Tibial artery (tissue), 4 donors: Measurements from ENCODE around the gene PDF.

ENCODE experiments used
- DNase-seq, 2 donors: peaks; one replicate each; pipeline ENCODE4 v3.0.0-alpha.2; 2019
- H3K27ac ChIP-seq, 2 donors: fragments of 200-600 bp; sonication (generic) in 1 of 2; 1 replicate in 1 of 2; 2 replicates in 1 of 2; pipeline ENCODE4 v1.5.1; 2018 to 2019; ENCODE audit warnings: mild to moderate bottlenecking in 1 of 2
- H3K27me3 ChIP-seq, 2 donors: fragments of 200-600 bp; sonication (generic) in 1 of 2; one replicate each; pipeline versions ENCODE4 v1.5.1 to v1.6.0; 2016 to 2019
- H3K36me3 ChIP-seq, 3 donors: fragments of 200-600 bp; sonication (generic) in 2 of 3; one replicate each; pipeline ENCODE4 v1.5.1; 2016 to 2019; ENCODE audit warnings: mild to moderate bottlenecking in 2 of 3
- H3K4me1 ChIP-seq, 4 donors: fragments of 200-600 bp; sonication (generic) in 2 of 4; 1 replicate in 3 of 4; 2 replicates in 1 of 4; pipeline ENCODE4 v1.5.1; 2016 to 2019
- H3K4me3 ChIP-seq, 2 donors: fragments of 200-600 bp; sonication (generic) in 1 of 2; 1 replicate in 1 of 2; 2 replicates in 1 of 2; pipeline ENCODE4 v1.5.1; 2018 to 2019; ENCODE audit warnings: mild to moderate bottlenecking in 2 of 2
- H3K9me3 ChIP-seq, 3 donors: fragments of 200-600 bp; sonication (generic) in 1 of 3; one replicate each; pipeline ENCODE4 v1.5.1; 2016 to 2019
- CTCF ChIP-seq, 2 experiments: fragments of 200-600 bp in 1 of 2; fragments of 450-650 bp in 1 of 2; IDR thresholded peaks; one replicate each; pipeline ENCODE4 v1.5.1; 2017 to 2019; ENCODE audit warnings: antibody characterized with exemption in 2 of 2, mild to moderate bottlenecking in 1 of 2, moderate library complexity in 1 of 2
- intact Hi-C: fragments of 100-400 bp; cut with DNase I; formaldehyde crosslinking; loops from one replicate; pipeline ENCODE4 v1.15.0; 2023; ENCODE audit warnings: low total_unique reads

The PDF gene

GRCh38 chr16:69371564-69371963 is 41.2 kb upstream of the PDF start:
- Histone ChIP-seq H3K9me3 (no peaks in the 10 kb centered on the region), H3K36me3 (peaks cover 40 to 77% (median 41%) of the 10 kb centered on the region in 3 donors), H3K27me3 (no peaks in the 10 kb centered on the region), H3K27ac (no peak overlapping the region), H3K4me3 (no peak overlapping the region), H3K4me1 (no peaks in the 10 kb centered on the region)
- no peak for TF ChIP-seq CTCF (IDR thresholded peaks at IDR 0.05)
- intact Hi-C loops = no loop called here
- DNase-seq = no peak

- H3K36me3 ChIP-seq = peaks cover 53 to 98% (median 65%) of the 10 kb centered on the region in 3 donors
- intact Hi-C loops = no loop called here
Observed at GRCh38 chr16:69368866-69369265, 38.5 kb upstream of the PDF start.

GRCh38 chr16:69367980-69368379 is 37.6 kb upstream of the PDF start:
- Histone ChIP-seq H3K36me3 (peaks cover 53 to 99% (median 74%) of the 10 kb centered on the region in 3 donors), H3K9me3 (no peaks in the 10 kb centered on the region)
- intact Hi-C loops = no loop called here

More at GRCh38 chr16:69368866-69369265, 38.5 kb upstream of the PDF start:
- no peak for DNase-seq
- Histone ChIP-seq H3K9me3 (no peaks in the 10 kb centered on the region), H3K4me1 (no peaks in the 10 kb centered on the region), H3K27me3 (no peaks in the 10 kb centered on the region), H3K4me3 (no peak overlapping the region), H3K27ac (no peak overlapping the region)
- TF ChIP-seq CTCF (IDR thresholded peaks at IDR 0.05) = no peak

GRCh38 chr16:69366431-69366830 is 36.0 kb upstream of the PDF start:
- TF ChIP-seq CTCF (IDR thresholded peaks at IDR 0.05) = no peak
- Histone ChIP-seq H3K4me3 (no peak overlapping the region), H3K36me3 (peaks cover 51 to 97% (median 75%) of the 10 kb centered on the region in 3 donors), H3K27ac (no peak overlapping the region), H3K27me3 (no peaks in the 10 kb centered on the region), H3K4me1 (no peaks in the 10 kb centered on the region), H3K9me3 (no peaks in the 10 kb centered on the region)
- no peak for DNase-seq
- intact Hi-C loops = no loop called here

More at GRCh38 chr16:69367980-69368379, 37.6 kb upstream of the PDF start:
- no peak overlapping the region for H3K27ac ChIP-seq
- H3K27me3 ChIP-seq = no peaks in the 10 kb centered on the region
- TF ChIP-seq CTCF (IDR thresholded peaks at IDR 0.05) = no peak
- no peaks in the 10 kb centered on the region for H3K4me1 ChIP-seq
- no peak overlapping the region for H3K4me3 ChIP-seq
- no peak for DNase-seq

GRCh38 chr16:69365901-69366300 is 35.5 kb upstream of the PDF start:
- DNase-seq = no peak
- Histone ChIP-seq H3K4me3 (no peak overlapping the region), H3K27ac (no peak overlapping the region), H3K27me3 (no peaks in the 10 kb centered on the region), H3K36me3 (peaks cover 50 to 97% (median 75%) of the 10 kb centered on the region in 3 donors), H3K4me1 (no peaks in the 10 kb centered on the region), H3K9me3 (no peaks in the 10 kb centered on the region)
- intact Hi-C loops = no loop called here
- TF ChIP-seq CTCF (IDR thresholded peaks at IDR 0.05) = no peak

GRCh38 chr16:69364088-69364487 is 33.7 kb upstream of the PDF start:
- Histone ChIP-seq H3K36me3 (peaks cover 44 to 93% (median 66%) of the 10 kb centered on the region in 3 donors), H3K27ac (no peak overlapping the region), H3K4me3 (no peak overlapping the region), H3K27me3 (no peaks in the 10 kb centered on the region), H3K9me3 (no peaks in the 10 kb centered on the region), H3K4me1 (no peaks in the 10 kb centered on the region)
- no peak for DNase-seq
- intact Hi-C loops = no loop called here
- TF ChIP-seq CTCF (IDR thresholded peaks at IDR 0.05) = no peak
